GM12891 (cell line): ENCODE data around the gene TSSC4.

ENCODE experiments used
- POLR2A ChIP-seq: IDR thresholded peaks from 2 replicates; pipeline ENCODE4 v1.6.1; 2011; ENCODE audit warnings: low read depth, low read length, control low read depth
- TAF1 ChIP-seq: IDR thresholded peaks from 2 replicates; pipeline ENCODE4 v1.6.1; 2011; ENCODE audit warnings: low read depth, low read length, control low read depth

DNA sequence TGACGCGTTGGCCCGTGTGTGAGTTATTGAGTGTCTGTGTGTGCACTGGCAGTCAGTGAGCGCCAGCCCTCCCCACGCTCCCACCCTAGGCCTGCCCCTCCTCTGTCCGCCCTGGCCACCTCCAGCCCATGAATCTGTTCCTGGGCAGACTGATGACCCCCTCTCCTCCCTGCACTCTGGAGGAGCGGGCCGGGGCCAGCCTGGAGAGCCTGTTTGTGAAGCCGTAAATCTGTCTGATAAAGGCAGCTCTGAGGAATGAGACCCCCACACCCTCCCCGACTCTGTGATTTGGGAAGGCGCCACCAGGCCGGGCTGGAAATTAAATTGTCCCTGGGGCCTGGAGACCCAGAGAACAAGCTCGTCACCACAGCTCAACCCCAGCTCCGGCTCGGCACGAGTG lies 8.6 kb downstream of the TSSC4 start:
- TF ChIP-seq POLR2A (no peak), TAF1 (no peak)
